HG03066 (cell line): ENCODE results near the gene ZPLD1.

Experiments
- ATAC-seq: cut with Tn5 transposase; IDR thresholded peaks from one replicate; pipeline ENCODE4 v1.9.1; 2021; ENCODE audit warnings: low read depth; ENCODE audit not compliant: unreplicated experiment

The ZPLD1 gene

GRCh38 chr3:102464261-102464660 is 29.4 kb downstream of the ZPLD1 start:
- no peak for ATAC-seq

DNA sequence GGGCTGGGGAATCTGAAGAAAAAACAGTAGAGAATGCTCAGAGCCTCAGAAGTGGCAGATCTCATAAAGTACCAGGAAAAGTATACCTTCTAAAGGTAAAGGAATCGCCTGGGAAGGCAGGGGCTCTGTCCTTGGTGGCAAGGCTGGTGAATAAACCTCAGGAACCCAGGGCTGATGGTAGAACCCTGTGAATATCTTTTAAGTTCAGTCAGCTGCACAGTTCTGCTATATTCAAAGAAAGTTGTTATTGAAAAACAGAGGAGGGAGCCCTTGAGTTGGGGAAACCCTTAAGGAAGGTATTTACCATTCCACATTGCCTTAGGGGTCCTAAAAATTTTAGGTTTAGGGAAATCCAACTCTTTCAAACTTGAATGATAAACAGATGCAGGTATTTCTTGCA is 31.2 kb downstream of the ZPLD1 start:
- no peak for ATAC-seq

GRCh38 chr3:102470066-102470465 is 35.3 kb downstream of the ZPLD1 start:
- no peak for ATAC-seq

GRCh38 chr3:102471001-102471400 is 36.2 kb downstream of the ZPLD1 start:
- ATAC-seq = no peak

DNA sequence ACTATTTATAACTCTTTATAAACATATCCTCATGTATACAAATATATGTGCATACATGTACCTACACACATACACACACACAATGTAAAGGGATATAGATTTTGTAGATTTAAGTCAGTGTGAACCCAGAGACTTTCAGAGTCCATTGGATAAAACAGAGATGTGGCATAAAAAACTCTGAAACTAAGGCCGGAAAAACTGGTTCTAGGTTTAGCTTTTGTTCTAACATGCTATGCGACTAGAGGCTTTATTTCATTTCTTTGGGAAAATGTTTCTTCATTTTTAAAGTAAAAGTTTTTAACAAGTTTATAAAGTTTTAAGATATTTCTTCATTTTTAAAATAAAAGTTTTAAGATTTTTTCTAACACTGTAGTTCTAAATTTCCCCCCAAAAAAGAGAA is 36.7 kb downstream of the ZPLD1 start:
- ATAC-seq = no peak

DNA sequence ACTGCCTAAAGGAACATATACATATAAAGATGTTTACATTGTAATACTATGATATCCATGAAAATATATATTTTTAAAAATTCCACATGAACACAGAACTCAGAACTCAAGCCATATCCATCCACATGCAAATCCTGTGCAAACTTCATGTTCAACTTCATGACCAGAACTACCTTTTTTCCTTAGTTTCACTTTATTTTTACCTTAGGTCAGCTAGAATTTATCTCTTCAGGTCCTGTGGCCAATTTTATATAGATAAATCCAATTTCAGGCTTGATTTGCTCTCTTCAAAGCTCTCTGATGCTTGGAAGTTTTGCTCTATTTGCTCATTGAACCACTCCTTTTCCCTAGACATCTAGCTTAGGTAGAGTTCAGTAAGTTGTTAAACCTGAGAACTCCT is 38.8 kb downstream of the ZPLD1 start:
- ATAC-seq = no peak

DNA sequence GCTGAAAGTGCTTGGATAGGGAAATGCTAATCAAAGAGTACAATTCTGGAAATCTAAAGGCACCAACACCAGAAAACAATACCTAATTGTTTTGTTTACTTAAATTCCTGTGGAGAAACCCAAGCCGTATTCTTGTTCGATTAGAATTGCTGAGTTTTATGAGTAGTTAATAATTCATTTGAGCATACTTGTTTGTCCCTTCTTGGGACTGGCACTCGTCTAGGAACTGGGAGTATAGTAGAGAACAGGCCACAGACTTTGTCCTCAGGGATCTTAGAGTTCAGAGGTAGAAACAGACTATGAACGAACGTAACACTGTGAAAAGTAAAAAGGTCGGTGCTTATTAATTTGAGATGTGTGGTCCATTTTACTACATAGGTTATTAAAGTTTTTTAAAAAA is 39.4 kb downstream of the ZPLD1 start:
- ATAC-seq = no peak

GRCh38 chr3:102476198-102476597 is 41.4 kb downstream of the ZPLD1 start:
- no peak for ATAC-seq

DNA sequence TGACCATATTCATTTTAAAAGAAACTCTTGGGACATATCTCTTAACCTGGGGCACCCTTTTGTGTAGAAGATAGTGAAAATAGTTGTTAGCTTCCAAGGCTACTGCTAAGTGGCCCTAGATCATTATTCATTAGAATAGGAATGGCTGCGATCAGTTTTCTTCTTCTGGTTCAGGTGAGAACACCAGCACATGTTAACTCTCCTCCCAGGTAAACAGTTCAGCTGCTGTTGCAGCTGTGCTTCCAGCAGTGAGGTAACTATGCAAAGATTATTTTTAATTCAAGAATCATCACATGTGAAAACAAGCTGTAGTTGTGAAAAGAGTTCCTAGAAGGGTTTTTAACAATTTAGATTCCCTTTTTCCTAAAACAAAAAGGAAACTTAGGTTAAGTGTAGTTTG is 43.3 kb downstream of the ZPLD1 start:
- ATAC-seq = no peak

DNA sequence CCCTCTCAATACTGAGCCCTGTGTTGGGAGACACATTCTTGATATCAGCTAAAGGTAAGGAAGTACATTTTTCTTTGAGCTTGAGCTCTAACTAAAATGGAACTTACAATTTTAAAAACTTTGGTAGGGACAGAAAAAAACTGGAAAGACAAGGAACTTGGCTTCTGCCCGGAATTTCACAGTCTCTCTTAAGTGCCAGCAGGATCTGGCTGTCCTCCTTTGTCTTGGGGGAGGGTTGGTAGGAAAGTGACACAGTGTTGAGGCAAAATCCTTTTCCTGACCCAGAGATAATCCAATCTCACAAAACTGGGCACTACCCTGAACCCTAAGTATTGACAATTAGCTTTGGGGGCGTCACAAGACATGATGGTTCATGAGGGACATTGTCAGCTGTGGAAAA is 45.3 kb downstream of the ZPLD1 start:
- no peak for ATAC-seq

GRCh38 chr3:102481050-102481449 is 46.2 kb downstream of the ZPLD1 start:
- ATAC-seq = no peak

DNA sequence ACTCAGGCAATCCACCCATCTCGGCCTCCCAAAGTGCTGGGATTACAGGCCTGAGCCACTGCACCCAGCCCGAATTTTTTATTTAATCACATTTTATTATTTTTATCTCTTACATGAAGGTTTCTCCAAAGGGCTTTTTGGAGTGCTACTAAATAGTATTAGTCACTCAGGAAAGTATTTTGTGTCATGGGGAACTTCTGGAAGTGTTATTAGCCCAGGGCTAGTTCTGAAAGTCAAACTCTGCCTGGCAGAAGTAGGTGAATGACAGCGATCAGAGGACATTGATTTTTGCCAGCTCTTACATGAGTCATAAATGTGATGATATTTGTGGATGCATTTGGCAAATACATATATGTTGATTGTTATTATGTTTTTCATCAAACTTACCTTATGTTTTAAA is 48.7 kb downstream of the ZPLD1 start:
- no peak for ATAC-seq

- no peak for ATAC-seq
Observed at GRCh38 chr3:102484363-102484762, 49.5 kb downstream of the ZPLD1 start.

DNA sequence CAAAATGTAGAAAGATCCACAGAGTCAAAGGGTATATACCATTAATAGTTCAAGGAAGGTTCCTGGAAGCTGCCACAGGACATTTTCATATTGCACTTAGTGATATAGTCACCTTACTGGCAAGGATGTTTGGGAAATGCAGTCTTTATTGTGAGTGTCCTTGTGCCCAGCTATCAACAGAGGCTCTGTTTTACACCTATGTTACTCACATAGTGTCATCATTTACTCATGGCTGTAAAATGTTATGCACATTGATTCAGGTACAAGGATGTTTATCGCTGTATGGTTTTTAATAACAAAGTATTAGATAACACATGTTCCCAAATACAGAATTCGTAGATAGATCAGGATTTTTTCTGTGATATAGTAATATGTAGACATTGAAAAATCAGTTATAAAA is 50.9 kb downstream of the ZPLD1 start:
- no peak for ATAC-seq

DNA sequence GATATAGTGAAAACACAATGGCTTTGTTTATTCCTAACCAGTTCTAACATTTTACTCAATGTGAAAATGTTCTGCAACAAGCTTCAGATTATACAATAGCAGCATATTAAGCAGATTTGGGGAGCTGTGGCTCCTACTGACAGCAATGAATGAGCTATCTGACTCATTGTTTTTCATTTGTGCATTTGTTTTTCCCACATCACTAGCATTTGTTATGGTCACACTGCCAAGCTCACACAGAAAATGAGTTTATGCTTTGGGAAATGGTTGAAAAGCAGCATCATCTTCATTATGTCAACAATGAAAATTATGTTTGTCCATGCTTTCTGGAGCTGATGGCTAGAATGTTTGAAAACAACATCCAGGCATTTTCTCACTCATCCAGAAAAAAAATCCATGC is 53.5 kb downstream of the ZPLD1 start:
- ATAC-seq = no peak

DNA sequence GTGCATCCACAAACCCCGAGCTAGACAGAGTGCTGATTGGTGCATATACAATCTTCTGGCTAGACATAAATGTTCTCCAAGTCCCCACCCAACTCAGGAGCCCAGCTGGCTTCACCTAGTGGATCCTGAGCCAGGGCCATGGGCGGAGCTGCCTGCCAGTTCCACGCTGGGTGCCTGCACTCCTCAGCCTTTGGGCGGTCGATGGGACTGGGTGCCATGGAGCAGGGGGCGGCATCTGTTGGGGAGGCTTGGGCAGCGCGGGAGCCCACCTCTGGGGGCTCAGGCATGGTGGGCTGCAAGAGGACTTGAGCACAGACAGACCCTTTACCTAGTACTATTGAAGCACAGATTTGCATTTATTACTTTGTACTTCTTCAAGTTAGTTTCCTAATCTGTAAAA is 57.5 kb downstream of the ZPLD1 start:
- ATAC-seq = no peak

DNA sequence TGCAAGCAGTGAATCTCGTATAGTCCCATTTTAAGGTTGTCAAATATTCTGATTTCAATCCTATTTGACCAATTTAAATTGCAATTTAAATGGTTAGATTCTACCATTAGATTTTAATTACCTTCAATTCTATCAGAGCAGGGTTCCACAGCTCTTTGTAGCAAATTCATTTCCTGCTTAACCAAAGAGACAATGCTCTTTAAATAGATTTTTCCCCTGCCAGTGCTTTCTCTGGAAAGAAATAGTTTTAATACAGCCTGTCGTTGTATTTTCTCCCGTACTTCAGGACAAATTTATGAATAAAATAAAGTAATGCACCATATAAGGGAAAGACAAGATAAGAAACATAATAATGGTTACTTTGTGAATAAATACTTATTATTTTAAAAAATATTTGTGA is 62.8 kb downstream of the ZPLD1 start:
- no peak for ATAC-seq

DNA sequence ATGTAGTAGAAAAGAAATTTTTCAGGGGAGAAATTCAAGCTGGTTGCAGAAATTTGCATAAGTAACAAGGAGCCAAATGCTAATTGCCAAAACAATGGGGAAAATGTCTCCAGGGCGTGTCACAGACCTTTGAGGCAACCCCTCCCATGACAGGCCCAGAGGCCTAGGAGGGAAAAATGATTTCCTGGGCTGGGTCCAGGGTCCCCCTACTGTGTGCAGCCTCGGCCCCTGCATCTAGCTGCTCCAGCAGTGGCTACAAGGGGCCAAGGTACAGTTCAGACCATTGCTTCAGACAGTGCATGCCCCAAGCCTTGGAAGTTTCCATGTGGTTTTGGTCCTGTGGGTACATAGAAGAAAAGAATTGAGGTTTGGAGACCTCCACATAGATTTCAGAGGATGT is 70.7 kb downstream of the ZPLD1 start:
- no peak for ATAC-seq

DNA sequence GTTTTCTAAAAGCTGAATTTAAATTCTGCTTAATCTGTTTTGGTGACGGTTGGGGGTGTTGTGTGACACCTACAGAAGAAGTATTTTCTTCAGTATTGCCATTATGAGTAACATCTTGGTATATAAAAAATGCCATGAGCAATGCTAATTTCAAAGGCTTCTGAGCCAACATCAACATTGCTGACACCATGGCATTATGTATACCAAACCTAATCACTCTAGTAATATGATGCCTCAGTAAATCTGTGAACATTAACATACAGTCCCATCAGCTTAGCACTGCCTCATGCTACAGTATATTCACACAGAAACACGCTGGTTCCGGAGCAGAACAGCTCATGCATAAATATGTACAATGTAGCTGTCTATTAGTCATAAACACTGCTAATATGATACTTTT is 75.8 kb downstream of the ZPLD1 start:
- no peak for ATAC-seq

DNA sequence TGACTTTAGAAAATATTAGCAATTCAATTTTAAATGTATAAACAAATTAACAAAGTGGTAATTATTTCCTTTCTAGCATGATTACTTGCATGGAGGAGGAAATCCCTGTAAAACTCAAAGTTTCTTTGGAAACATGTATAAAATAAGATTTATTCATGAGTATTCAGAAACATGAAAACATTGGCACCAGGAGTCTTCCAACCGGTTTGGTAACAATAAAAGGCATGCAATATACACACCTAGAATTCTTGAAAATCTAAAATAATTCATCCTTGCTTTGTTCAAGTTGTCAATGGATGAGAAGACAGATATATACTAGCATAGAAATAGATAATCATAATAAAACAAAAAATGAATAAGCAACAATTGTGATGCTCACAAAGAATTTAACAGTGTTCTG is 76.4 kb downstream of the ZPLD1 start:
- no peak for ATAC-seq

- no peak for ATAC-seq
Observed at GRCh38 chr3:102511639-102512038, 76.8 kb downstream of the ZPLD1 start.

DNA sequence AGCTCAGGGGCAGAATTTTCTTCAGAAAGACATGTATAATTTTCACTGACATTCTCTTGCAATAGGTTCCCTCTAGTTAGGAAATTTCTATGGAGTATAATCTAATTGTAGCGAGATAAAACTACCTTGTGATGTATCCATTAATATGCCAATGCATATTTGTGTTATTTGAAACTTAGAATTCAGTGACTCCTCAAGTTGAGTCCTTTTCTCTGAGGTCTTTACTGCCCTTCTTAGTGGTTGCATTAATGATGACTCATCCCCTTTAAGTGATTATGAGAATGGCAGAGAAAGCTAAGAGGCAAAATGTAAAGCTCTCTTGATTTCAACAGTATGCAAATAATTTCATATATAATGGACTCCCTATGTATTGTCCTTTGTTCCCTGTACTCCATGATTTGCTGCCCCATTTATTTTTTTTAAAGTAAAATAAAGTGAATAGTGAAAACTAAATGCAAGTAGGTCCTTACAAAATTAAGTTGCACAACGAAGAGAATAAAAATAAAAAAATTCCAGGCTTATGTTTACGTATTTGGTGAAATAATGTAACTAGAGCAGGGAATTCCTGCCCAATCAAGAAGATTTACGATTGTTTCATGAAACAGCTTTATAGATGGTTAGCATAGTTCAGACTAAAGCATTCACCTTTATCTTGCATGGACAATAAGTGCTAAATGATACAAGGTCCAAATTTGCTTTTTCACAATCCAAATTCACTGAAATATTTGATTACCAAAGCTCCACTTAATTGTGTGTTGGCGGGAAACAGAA is 78.1 kb downstream of the ZPLD1 start:
- no peak for ATAC-seq

DNA sequence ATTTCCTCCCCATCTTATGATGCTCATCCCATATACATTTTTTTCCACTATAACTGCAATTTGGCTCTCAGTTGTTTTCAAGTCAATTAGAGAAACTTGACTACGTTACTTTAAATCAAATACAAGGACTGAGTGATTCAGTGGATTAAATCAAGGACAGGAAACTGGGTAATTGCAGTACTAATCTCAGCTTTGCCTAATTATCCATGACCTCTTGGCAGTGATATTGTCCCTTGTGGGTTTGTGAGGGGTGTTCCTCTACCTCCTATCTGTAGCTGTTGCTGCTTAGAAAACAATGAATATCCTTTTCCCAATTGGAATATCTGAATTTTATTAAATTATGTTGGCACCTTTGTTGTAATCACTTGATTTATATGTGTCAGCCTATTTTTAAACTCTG is 79.4 kb downstream of the ZPLD1 start:
- ATAC-seq = no peak
